ENCODE measurements around the gene NPBWR2. TPM values are rescaled to one million over a fixed set of nuclear protein-coding genes. Genes with fewer than 3 reads are reported as not detected.

NPBWR2 gene
- total and polyA plus RNA-seq, 9 of the 15 experiments (the other 6 are each of a cell fraction or from before 2014, with no cell fraction given) = not detected

DNA sequence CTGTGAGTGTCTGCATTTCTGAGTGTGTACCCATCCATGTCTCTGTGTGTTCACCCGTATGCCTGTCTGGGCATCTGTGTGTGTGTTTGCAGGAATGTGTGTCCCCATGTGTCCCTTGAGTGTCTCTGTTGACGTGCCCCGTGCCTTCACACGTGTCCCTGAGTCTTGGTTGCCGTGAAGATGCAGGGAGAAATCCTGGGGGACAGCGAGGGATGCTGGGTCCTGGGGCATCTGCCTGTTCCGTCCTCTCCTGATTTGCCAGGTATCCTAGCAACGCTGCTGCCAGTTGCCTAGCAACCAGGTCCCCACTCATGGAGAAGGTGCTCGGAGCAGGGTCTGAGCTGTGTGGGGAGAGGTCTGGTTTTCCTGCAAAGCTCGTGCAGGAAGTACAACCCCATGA, 17.2 kb downstream of the NPBWR2 start:
- no peaks in the 10 kb centered on the region for H3K79me2 ChIP-seq (ENCODE audit: control insufficient read depth, insufficient read depth, low read length)
- ChIA-PET CTCF (ENCODE audit: low intra/inter-chr PET ratio) (no interaction called here), POLR2A (no interaction called here)
- peaks cover 9% of the 10 kb centered on the region; the same call in 1 of the 2 replicates for H4K20me1 ChIP-seq (replicated peaks; ENCODE audit: control insufficient read depth, insufficient read depth, low read length)
- no peak overlapping the region for H3K27ac ChIP-seq (ENCODE audit: extremely low read depth, low read depth, low read length)
- BruUV-seq (replicated peaks) = no TSS peak
- H3K4me1 ChIP-seq (replicated peaks in 1 of 2; ENCODE audit: control insufficient read depth in 2 of 2, insufficient read depth in 2 of 2, low read length in 2 of 2) = peaks cover 0 to 26% of the 10 kb centered on the region in 2 experiments; a peak in 2 of 5 replicates
- H3K9ac ChIP-seq (ENCODE audit: insufficient read depth in 1 of 2, low read depth in 2 of 2, low read length in 2 of 2) = no peak overlapping the region
- intact Hi-C loops (cut with micrococcal nuclease) (no loop called here), in situ Hi-C loops (cut with MboI) (no loop called here)
- H3K4me3 ChIP-seq = no peak overlapping the region
- H3K9me1 ChIP-seq (ENCODE audit: control insufficient read depth, insufficient read depth, low read length) = no peaks in the 10 kb centered on the region
- no peak overlapping the region for H2AFZ ChIP-seq (ENCODE audit: low read depth, low read length)
- H3K4me2 ChIP-seq (ENCODE audit: insufficient read depth, low read length) = no peak overlapping the region
- 2% methylated on average over 10 of the region's 10 CpGs for WGBS (ENCODE audit: insufficient coverage, low coverage, missing lambda C conversion rate)
- no peaks in the 10 kb centered on the region for H3K36me3 ChIP-seq (ENCODE audit: control insufficient read depth, insufficient read depth, low read length)
- ATAC-seq (peak; percentile 78), DNase-seq (ENCODE audit: extremely low read depth in 1 of 4, low spot score in 3 of 4) (peak; percentile 54 to 71 (median 62)), FAIRE-seq (peak; percentile 11)
- peaks cover 2% of the 10 kb centered on the region; the same call in 1 of the 2 replicates for H3K9me3 ChIP-seq (replicated peaks; ENCODE audit: control insufficient read depth, insufficient read depth, low read depth, low read length)
- peaks cover 0 to 23% of the 10 kb centered on the region in 2 experiments; a peak in 2 of 5 replicates for H3K27me3 ChIP-seq (ENCODE audit: control insufficient read depth in 2 of 2, insufficient read depth in 2 of 2, low read length in 2 of 2)
- TF ChIP-seq, protein P1, sequence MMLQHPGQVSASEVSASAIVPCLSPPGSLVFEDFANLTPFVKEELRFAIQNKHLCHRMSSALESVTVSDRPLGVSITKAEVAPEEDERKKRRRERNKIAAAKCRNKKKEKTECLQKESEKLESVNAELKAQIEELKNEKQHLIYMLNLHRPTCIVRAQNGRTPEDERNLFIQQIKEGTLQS (IDR thresholded peaks at IDR 0.05) = no peak
- TF ChIP-seq, protein P1 (CRISPR knock-in tag; conservative IDR thresholded peaks at IDR 0.05) = no peak
- TF ChIP-seq CTBP1 (IDR thresholded peaks at IDR 0.05; ENCODE audit: borderline replicate concordance) (peak; percentile 74), LARP7 (IDR thresholded peaks at IDR 0.05) (no peak), KLF13 (tag; IDR thresholded peaks at IDR 0.05; ENCODE audit: borderline replicate concordance, low read depth) (no peak), ARHGAP35 (IDR thresholded peaks at IDR 0.05; ENCODE audit: partially characterized antibody) (no peak), MYC (IDR thresholded peaks at IDR 0.05; ENCODE audit: low read depth, low read length) (no peak), MYC (CRISPR knock-in tag; IDR thresholded peaks at IDR 0.05; ENCODE audit: borderline replicate concordance, low read depth) (no peak), ZNF274 (IDR thresholded peaks at IDR 0.05; ENCODE audit: borderline replicate concordance, low read depth, low read length) (no peak), BMI1 (IDR thresholded peaks at IDR 0.05; ENCODE audit: low read length) (peak; percentile 65; the same call in 1 of the 2 replicates), ASH1L (IDR thresholded peaks at IDR 0.05; ENCODE audit: borderline replicate concordance, low read depth, partially characterized antibody) (no peak), RFX1 (IDR thresholded peaks at IDR 0.05) (peak; percentile 98), GABPB1 (CRISPR knock-in tag; IDR thresholded peaks at IDR 0.05) (no peak), POLR2A (conservative IDR thresholded peaks at IDR 0.05) (no peak), MECOM (CRISPR knock-in tag; IDR thresholded peaks at IDR 0.05) (no peak), NR2C1 (IDR thresholded peaks at IDR 0.05) (no peak), NR2C1 (tag; IDR thresholded peaks at IDR 0.05) (no peak)
- TF ChIP-seq, protein P2, sequence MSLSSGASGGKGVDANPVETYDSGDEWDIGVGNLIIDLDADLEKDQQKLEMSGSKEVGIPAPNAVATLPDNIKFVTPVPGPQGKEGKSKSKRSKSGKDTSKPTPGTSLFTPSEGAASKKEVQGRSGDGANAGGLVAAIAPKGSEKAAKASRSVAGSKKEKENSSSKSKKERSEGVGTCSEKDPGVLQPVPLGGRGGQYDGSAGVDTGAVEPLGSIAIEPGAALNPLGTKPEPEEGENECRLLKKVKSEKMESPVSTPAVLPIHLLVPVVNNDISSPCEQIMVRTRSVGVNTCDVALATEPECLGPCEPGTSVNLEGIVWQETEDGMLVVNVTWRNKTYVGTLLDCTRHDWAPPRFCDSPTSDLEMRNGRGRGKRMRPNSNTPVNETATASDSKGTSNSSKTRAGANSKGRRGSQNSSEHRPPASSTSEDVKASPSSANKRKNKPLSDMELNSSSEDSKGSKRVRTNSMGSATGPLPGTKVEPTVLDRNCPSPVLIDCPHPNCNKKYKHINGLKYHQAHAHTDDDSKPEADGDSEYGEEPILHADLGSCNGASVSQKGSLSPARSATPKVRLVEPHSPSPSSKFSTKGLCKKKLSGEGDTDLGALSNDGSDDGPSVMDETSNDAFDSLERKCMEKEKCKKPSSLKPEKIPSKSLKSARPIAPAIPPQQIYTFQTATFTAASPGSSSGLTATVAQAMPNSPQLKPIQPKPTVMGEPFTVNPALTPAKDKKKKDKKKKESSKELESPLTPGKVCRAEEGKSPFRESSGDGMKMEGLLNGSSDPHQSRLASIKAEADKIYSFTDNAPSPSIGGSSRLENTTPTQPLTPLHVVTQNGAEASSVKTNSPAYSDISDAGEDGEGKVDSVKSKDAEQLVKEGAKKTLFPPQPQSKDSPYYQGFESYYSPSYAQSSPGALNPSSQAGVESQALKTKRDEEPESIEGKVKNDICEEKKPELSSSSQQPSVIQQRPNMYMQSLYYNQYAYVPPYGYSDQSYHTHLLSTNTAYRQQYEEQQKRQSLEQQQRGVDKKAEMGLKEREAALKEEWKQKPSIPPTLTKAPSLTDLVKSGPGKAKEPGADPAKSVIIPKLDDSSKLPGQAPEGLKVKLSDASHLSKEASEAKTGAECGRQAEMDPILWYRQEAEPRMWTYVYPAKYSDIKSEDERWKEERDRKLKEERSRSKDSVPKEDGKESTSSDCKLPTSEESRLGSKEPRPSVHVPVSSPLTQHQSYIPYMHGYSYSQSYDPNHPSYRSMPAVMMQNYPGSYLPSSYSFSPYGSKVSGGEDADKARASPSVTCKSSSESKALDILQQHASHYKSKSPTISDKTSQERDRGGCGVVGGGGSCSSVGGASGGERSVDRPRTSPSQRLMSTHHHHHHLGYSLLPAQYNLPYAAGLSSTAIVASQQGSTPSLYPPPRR (CRISPR knock-in tag; IDR thresholded peaks at IDR 0.05; ENCODE audit: borderline replicate concordance) = no peak
- TF ChIP-seq, protein P3, sequence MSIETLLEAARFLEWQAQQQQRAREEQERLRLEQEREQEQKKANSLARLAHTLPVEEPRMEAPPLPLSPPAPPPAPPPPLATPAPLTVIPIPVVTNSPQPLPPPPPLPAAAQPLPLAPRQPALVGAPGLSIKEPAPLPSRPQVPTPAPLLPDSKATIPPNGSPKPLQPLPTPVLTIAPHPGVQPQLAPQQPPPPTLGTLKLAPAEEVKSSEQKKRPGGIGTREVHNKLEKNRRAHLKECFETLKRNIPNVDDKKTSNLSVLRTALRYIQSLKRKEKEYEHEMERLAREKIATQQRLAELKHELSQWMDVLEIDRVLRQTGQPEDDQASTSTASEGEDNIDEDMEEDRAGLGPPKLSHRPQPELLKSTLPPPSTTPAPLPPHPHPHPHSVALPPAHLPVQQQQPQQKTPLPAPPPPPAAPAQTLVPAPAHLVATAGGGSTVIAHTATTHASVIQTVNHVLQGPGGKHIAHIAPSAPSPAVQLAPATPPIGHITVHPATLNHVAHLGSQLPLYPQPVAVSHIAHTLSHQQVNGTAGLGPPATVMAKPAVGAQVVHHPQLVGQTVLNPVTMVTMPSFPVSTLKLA (conservative IDR thresholded peaks at IDR 0.05) = no peak
